Vagina (tissue), 2 donors: Measurements from ENCODE around the gene MYRF. TPM values are rescaled to one million over a fixed set of nuclear protein-coding genes. Genes with fewer than 3 reads are reported as not detected.

Experiments used
- DNase-seq, 2 donors: peaks; one replicate each; pipeline ENCODE4 v3.0.0-alpha.2; 2017; ENCODE audit errors: extremely low spot score in 2 of 2
- H3K27ac ChIP-seq: fragments of 200-600 bp; sonication (generic); one replicate; pipeline ENCODE4 v1.5.1; 2019
- H3K27me3 ChIP-seq: fragments of 200-600 bp; sonication (generic); one replicate; pipeline ENCODE4 v1.5.1; 2019
- H3K36me3 ChIP-seq, 2 donors: fragments of 200-600 bp; sonication (generic); one replicate each; pipeline ENCODE4 v1.5.1; 2017 to 2019
- H3K4me1 ChIP-seq: fragments of 200-600 bp; sonication (generic); one replicate; pipeline ENCODE4 v1.5.1; 2019
- H3K4me3 ChIP-seq, 2 donors: fragments of 200-600 bp; sonication (generic); 1 replicate in 1 of 2; 2 replicates in 1 of 2; pipeline ENCODE4 v1.5.1; 2016 to 2019
- H3K9me3 ChIP-seq: fragments of 200-600 bp; sonication (generic); one replicate; pipeline ENCODE4 v1.5.1; 2019
- POLR2A ChIP-seq, 2 donors: fragments of 450-650 bp; IDR thresholded peaks; one replicate each; pipeline ENCODE4 v1.6.1; 2017; ENCODE audit warnings: antibody characterized with exemption in 2 of 2, mild to moderate bottlenecking in 2 of 2, moderate library complexity in 2 of 2
- POLR2AphosphoS5 ChIP-seq, 2 donors: sonication (generic); formaldehyde crosslinking; IDR thresholded peaks; one replicate each; pipeline ENCODE4 v1.9.0; 2017; ENCODE audit warnings: antibody characterized with exemption in 2 of 2, mild to moderate bottlenecking in 2 of 2, low read depth in 1 of 2; ENCODE audit not compliant: insufficient read depth in 1 of 2
- intact Hi-C: fragments of 100-400 bp; cut with DNase I; formaldehyde crosslinking; loops from one replicate; pipeline ENCODE4 v1.15.1; 2023
- total RNA-seq: library from RNA; depleted of rRNA; stranded (reverse); fragments of >200 nt; gene quantifications from one replicate; pipeline ENCODE4 v1.2.3, GENCODE V29; 2016
- TF ChIP-seq, protein P1 (sequence below), 3 experiments: fragments of 450-650 bp in 2 of 3; fragments of 200-600 bp in 1 of 3; sonication (generic) in 1 of 3; IDR thresholded peaks; one replicate each; pipeline ENCODE4 v1.5.1; 2017 to 2019; ENCODE audit warnings: antibody characterized with exemption in 3 of 3, mild to moderate bottlenecking in 2 of 3, moderate library complexity in 2 of 3

The MYRF gene
- total RNA-seq, 1 donor from 2014 or later: 0.25 TPM

- no peak overlapping the region for H3K4me3 ChIP-seq
Observed at GRCh38 chr11:61714916-61715315, 37.5 kb upstream of the MYRF start.

GRCh38 chr11:61715867-61716266 lies 36.6 kb upstream of the MYRF start:
- Histone ChIP-seq H3K27ac (no peak overlapping the region), H3K4me3 (no peak overlapping the region), H3K27me3 (no peaks in the 10 kb centered on the region), H3K36me3 (no peaks in the 10 kb centered on the region), H3K4me1 (peaks cover 16% of the 10 kb centered on the region), H3K9me3 (no peaks in the 10 kb centered on the region)
- intact Hi-C loops: no loop called here
- no peak for TF ChIP-seq POLR2AphosphoS5 (IDR thresholded peaks at IDR 0.05; ENCODE audit: insufficient read depth in 1 of 2, low read depth in 1 of 2)
- no peak for TF ChIP-seq POLR2A (IDR thresholded peaks at IDR 0.05)
- TF ChIP-seq, protein P1, sequence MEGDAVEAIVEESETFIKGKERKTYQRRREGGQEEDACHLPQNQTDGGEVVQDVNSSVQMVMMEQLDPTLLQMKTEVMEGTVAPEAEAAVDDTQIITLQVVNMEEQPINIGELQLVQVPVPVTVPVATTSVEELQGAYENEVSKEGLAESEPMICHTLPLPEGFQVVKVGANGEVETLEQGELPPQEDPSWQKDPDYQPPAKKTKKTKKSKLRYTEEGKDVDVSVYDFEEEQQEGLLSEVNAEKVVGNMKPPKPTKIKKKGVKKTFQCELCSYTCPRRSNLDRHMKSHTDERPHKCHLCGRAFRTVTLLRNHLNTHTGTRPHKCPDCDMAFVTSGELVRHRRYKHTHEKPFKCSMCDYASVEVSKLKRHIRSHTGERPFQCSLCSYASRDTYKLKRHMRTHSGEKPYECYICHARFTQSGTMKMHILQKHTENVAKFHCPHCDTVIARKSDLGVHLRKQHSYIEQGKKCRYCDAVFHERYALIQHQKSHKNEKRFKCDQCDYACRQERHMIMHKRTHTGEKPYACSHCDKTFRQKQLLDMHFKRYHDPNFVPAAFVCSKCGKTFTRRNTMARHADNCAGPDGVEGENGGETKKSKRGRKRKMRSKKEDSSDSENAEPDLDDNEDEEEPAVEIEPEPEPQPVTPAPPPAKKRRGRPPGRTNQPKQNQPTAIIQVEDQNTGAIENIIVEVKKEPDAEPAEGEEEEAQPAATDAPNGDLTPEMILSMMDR (IDR thresholded peaks at IDR 0.05): no peak
- no peak for DNase-seq

More at GRCh38 chr11:61714916-61715315, 37.5 kb upstream of the MYRF start:
- intact Hi-C loops: no loop called here
- no peaks in the 10 kb centered on the region for H3K27me3 ChIP-seq
- H3K27ac ChIP-seq: no peak overlapping the region
- H3K36me3 ChIP-seq: no peaks in the 10 kb centered on the region
- H3K9me3 ChIP-seq: no peaks in the 10 kb centered on the region
- TF ChIP-seq, protein P1 (IDR thresholded peaks at IDR 0.05): no peak
- TF ChIP-seq POLR2AphosphoS5 (IDR thresholded peaks at IDR 0.05; ENCODE audit: insufficient read depth in 1 of 2, low read depth in 1 of 2) (no peak), POLR2A (IDR thresholded peaks at IDR 0.05) (no peak)
- no peak for DNase-seq
- H3K4me1 ChIP-seq: peaks cover 16% of the 10 kb centered on the region

DNA sequence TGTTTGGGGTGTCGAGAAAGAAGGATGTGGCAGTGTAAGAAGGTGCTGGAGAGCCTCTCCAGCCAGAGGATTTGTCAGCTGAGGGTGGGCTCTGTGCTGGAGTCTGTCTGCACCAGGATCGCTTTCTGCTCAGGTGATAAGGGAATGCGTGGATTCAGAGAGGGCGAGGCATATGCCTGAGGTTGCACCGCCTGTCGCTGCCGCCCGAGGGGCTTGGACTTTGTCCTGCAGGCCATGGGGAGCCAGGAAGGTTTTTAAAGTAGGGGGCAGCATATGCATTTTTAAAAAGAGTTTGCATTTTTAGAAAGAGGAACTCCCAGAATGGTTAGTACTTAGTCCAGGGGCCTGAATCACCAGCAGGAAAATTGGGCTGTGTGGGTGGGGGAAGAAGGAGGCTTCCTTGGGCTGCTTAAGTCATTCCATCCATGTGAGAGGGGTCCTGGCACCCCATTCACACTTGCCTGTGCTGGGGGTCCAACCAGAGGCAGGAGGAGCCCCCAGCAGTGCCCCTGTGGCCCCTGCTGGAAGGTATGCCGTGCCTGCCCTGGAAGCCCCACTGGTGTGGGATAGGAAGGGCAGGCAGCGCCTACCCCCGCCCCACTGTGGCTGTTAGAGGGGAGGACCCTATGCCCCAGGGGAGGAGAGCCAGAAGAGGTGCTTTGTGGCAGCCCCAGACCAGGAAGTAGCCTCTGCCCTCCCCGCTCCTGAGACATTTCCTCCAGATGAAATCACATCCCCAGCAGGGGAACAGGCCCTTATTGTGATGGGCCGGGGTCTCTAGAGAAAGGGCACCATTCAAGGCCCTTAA lies 35.8 kb upstream of the MYRF start:
- Histone ChIP-seq H3K9me3 (no peaks in the 10 kb centered on the region), H3K36me3 (no peaks in the 10 kb centered on the region), H3K4me1 (peaks cover 16% of the 10 kb centered on the region), H3K4me3 (no peak overlapping the region), H3K27me3 (no peaks in the 10 kb centered on the region), H3K27ac (no peak overlapping the region)
- DNase-seq: no peak
- intact Hi-C loops: no loop called here
- TF ChIP-seq, protein P1 (IDR thresholded peaks at IDR 0.05): no peak
- TF ChIP-seq POLR2A (IDR thresholded peaks at IDR 0.05): no peak
- no peak for TF ChIP-seq POLR2AphosphoS5 (IDR thresholded peaks at IDR 0.05; ENCODE audit: insufficient read depth in 1 of 2, low read depth in 1 of 2)

DNA sequence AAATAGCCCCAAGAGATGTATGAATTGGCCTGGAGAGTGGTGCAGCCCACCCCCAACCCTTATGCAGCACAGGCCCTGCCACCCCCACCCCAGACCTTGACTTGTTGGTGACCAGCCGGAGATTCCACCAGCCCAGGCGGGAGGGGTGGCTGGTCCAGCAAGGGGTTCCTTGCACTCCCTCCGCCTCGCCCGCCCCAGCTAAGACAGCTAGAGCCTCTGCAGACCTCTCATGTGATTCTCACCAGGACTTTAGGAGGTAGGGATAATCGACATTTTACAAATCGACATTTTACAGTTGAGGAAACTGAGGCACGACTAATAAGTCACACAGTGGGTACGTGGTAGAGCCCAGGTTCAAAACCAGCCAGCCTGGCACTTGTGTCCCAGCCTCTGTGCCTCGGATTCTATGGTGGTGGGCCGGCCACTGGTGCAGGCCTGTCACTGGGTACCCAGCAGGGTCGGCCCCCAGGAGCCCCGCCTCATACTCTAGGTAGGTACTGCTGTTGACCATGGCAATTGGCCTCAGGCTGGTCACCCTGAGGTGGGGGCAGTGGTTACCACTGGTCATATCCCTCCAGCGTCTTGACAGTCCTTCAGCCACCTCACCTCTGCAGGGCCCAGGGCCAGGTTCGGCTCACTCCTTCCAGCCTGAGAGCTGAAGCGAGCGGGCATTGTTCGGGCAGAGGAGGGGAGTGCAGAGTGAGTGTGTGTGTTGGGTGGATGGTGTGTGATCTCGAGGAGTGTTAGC lies 35.0 kb upstream of the MYRF start:
- H3K4me3 ChIP-seq: peak overlapping the region; percentile 43 to 50
- no peaks in the 10 kb centered on the region for H3K9me3 ChIP-seq
- no peak overlapping the region for H3K27ac ChIP-seq
- DNase-seq: no peak
- no peaks in the 10 kb centered on the region for H3K27me3 ChIP-seq
- no peaks in the 10 kb centered on the region for H3K36me3 ChIP-seq
- H3K4me1 ChIP-seq: peaks cover 16% of the 10 kb centered on the region
- TF ChIP-seq, protein P1 (IDR thresholded peaks at IDR 0.05): no peak
- TF ChIP-seq POLR2A (IDR thresholded peaks at IDR 0.05): no peak
- TF ChIP-seq POLR2AphosphoS5 (IDR thresholded peaks at IDR 0.05; ENCODE audit: insufficient read depth in 1 of 2, low read depth in 1 of 2): no peak
- intact Hi-C loops: no loop called here
